ENCODE measurements around the gene IQSEC3.

DNA sequence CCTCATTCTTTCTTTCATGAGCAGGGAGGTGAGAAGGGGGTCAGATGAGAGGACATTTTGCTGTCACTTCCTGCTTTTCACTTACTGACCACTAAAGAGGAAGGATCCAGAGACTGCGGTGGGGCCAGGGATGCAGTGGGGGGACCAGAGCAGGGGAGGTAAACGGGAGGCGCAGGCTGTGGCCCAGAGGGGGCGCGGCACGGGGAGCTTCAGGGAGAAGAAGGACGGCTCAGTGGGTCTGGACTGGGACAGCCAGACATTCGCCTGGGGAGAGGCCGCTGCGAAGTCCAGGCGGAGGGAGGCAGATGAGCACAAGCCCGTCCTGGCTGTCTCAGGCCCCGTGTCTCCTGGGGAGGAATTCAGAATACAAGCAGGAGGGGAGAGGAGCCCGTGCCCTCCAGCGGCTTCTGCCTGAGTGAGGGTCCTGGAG is 106.2 kb downstream of the IQSEC3 start:
- TF ChIP-seq ZNF677 (tag by site-specific recombination; IDR thresholded peaks at IDR 0.05), result no peak
- no peak for TF ChIP-seq ZNF274 (IDR thresholded peaks at IDR 0.05; ENCODE audit: low read length)
- no peak for TF ChIP-seq ZNF274 (tag by site-specific recombination; IDR thresholded peaks at IDR 0.05; ENCODE audit: borderline replicate concordance)
- no peak for TF ChIP-seq ZBTB7A (tag by site-specific recombination; IDR thresholded peaks at IDR 0.05; ENCODE audit: low read depth)
- TF ChIP-seq PRDM4 (tag by site-specific recombination; IDR thresholded peaks at IDR 0.05), result no peak
- no peak for TF ChIP-seq ZNF785 (tag by site-specific recombination; IDR thresholded peaks at IDR 0.05)
